GM19240 (cell line): ENCODE measurements around the gene PRM1.

Experiments
- DNase-seq: peaks from one replicate; pipeline ENCODE4 v3.0.0; 2011; ENCODE audit warnings: low spot score; ENCODE audit not compliant: insufficient read length

PRM1 gene

DNA sequence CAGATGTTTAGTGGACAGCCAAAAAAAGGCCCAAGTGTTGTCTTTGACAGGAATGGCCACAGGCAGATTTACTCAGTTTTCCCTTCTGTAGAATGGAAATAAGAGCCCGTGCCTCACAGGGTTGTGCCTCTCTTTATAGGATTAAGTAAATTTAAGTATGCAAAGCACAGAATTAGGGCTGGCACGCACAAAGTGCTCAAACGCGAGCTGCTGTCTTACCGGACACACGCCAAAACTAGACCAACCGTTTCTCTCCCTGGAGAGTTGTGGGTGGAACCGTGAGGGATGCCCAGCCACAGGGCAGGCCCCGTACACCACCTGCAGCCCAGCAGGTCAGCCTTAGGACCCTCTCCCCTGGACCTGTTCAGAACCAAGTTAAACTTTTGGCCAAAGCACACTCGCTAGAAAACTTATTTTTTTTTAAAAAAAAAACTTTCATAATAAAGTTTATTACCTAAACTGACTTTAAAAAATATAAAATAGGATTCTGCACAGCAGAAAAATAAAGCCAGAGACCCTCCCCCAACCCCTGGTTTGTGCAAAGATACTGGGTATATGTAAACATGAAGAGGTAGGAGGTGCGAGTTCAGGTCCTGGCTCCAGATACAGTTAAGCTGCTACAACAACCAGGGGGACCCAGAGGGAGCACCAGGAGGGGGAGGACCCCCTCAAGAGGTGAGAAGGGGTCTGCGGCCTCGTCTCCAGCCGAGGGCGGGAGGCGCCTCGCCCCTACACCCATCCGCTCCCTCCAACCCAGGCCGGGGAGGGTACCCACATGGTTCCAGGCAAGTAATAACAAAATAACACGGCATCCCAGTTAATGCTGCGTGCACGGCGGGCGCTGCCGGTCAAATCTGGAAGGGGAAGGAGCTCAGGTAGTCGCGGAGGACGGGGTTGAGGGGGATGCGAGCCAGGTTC, 26.9 kb downstream of the PRM1 start:
- no peak for DNase-seq

DNA sequence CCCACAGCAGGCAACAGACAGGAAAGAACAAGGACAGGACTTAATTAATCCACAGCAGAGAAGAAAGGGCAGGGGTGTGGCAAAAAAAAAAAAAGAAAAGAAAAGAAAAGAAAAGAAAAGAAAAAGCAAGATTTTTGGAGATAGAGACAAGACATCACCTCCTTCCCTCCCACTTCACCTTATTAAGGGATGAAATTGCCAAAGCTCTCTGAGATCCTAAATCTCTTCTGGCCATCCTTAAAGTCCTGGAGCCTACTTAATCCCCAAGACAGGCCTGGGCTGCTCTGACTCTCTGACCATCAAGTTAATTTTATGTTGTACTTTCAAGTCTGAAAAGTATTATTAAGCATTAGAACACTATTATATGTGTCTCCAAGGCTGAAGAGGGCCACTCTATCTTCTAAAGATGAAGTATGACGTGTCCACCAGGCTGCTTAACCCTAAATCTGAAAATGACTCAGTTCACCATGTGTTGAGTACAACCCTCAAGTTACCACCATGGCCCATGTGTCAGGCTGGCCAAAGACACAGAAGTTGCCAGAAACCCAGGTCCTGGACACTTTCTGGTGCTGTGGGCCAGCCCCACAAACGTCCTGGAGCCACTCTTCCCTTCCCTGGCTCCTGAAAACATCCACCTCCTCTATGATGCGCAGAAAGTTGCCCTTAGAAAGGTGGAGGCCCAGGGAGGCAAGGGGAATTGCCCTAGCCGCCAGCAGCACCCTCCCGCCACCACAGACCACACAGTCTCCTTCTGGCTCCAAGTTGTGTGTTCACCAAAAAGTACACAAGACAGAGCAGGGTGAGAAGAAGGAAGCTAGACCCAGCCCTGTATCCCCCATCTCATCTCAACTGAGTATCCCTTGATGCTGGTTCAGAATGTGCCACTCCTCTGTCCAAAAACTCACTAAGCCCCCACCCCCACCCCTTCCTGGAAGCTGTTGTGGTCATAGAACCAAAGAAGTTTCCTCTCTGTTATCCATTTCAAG, 27.8 kb downstream of the PRM1 start:
- no peak for DNase-seq

DNA sequence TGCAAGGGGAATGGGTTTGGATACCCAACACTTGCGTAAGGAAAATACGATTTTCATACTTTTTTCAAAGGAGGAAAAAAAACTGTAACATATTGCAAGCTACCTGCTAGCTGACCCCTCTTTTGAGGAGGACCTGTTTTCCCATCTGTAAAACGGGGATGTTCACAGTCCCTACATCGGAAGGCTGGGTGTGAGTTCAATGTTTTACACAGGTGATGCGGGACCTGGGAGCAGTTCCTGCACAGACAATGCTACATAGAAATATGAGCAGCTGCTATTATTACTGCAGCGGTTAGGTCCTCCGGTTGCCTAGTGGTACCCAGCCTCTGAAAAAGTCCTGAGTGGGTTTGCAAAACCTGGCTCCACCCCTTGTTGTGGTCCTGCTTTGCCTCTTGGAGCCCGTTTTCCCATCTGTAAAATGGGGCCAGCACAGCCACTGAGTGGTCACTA, 28.6 kb downstream of the PRM1 start:
- DNase-seq, result no peak

DNA sequence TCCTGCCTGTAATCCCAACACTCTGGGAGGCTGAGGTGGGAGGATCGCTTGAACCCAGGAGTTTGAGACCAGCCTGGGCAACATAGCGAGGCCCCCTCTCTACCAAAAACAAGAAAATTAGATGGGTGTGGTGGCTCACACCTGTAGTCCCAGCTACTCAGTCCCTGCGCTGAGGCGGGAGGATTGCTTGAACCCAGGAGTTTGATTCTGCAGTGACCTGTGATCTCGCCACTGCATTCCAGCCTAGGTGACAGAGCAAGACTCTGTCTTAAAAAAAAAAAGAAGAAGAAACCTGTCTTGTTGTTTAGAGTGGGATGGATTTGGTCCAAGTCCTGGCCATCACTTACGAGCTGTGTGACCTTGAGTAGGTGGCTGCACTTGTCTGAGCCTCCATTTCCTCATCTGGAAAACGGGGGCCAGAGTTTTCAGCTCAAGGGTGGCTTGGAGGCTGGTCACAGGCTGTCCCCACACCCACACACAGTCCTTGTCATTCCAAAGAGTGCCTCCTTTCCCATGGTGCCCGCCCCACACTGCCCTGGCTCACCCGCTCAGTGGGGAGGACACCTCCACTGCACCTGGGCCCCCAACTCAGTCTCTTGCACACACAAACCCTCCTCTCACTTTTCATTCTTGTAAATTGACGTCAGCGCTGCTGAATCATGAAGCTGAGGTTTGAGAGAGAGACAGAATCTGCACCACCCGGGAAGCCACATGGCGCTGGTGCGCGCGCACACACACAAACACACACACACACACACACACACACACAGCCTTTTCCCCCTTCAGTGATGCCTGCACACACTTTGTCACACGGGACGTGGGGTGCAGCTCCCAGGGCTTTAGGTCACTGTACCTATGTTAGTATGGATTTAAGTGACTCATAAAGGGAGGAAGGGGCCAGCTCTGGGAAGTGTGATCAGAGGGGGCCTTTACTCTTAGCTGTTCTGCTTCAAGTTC, 29.3 kb downstream of the PRM1 start:
- DNase-seq, result no peak

DNA sequence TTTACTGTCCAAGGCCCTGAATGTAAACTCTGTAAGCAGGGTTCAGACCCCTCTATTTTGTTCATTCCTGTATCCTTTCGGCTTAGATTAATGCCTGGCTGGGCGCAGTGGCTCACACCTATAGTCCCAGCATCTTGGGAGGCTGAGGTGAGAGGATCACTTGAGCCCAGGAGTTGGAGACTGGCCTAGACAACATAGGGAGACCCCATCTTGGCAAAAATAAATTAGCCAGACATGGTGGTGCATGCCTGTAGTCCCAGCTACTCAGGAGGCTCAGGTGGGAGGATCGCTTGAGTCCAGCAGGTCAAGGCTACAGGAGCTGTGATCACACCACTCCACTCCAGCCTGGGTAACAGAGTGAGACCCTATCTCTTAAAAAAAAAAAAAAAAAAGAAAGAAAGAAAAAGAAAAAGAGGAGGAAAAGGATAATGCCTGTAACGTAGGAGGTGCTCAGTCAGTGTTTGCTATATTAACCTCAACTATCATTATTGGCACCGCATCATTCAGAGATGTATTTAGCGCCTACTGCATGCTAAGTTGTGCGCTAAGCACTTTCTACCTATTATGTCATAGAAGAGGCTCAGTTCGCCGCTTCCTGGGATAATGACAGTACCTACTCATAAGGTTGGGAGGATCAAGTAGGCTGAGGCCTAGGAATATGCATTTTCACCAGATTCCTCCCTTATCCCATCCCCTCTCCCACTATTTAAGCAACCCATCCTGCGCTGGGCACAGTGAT, 30.2 kb downstream of the PRM1 start:
- no peak for DNase-seq

DNA sequence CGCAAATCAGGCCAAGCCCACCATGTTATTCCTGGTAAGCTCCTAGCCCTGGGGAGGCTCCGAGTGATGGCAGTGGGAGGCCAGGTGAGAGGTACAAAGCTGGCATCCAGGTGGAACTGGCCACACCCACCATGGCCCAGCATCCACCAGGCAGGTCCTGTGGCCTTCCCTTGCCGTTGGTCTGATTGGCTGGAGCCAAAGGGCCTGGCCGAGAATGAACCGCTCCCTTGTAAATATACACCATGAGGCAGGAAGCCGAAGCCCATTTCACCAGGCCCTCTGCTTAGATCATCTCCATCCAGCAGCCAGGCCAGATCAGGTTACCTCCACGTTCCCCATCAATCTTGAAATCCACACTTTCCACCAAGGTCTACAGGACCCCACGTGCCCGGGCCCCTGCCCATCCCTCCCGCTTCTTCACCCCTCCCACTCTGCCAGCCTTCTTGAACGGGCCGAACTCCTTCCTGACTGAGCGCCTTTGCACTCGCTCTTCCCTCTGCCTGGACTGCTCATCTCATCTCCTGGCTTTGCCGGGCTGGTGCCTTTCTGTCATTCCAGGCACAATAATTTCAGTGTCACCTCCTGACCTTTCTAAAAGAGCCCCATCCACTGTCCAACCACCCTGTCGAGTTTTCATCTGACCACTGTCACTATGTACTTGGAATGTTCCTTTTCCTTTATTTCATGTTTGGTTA, 30.9 kb downstream of the PRM1 start:
- DNase-seq, result no peak

DNA sequence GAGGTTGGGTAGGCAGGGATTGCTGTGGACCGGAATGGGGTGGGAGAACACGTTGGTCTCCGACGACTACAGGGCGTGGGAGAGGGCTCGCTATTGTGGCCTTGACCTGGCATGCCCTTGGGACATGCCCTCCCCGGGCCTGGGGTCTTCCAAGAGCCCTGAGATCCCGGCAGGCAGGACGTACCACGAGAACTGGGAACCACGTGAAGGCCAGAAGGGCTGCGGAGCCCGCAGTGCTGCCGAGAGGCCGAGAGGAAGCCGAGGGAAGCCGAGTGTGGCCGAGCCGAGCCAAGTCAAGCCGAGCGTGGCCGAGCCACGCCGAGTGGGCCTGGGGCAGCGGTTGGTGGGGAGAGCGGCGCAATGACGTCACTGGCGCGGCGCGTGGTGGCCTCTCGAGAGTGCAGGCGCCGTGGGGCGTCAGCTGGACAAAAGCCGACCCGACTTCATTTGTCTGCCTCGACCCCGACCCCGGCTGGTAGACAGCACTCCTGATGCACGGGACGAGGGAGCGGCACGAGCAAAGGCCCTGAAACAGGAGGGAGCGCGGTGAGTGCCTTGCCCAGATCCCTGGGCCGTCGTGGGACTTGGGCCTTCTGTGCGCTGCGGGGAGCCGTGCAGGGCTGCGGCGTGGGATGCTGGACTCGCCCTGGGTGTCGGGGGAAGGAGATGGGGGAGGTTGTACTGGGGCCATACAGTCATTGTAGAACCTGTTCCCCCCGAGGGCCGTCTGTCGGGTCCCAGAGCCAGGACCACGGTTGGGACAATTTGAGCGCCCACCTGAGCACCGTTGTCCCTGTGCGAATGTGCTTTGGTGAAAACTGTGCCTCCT, 31.7 kb downstream of the PRM1 start:
- no peak for DNase-seq

DNA sequence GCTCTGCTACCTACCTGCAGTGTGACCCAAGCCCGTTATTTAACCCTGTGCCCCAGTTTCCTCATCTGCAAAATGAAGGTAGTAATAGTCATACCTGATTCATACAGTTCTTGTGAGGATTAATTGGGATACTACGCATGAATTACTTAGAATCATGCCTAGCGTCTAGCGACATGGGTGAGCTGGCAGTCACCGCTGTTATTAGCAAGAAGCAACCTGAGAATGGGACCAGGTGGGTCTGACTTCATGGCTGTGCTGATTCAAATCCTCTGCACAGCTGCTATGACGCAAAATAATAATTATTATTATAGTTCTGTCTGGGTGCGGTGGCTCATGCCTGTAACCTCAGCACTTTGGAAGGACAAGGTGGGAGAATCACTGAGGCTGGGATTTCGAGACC, 33.0 kb downstream of the PRM1 start:
- DNase-seq, result no peak

DNA sequence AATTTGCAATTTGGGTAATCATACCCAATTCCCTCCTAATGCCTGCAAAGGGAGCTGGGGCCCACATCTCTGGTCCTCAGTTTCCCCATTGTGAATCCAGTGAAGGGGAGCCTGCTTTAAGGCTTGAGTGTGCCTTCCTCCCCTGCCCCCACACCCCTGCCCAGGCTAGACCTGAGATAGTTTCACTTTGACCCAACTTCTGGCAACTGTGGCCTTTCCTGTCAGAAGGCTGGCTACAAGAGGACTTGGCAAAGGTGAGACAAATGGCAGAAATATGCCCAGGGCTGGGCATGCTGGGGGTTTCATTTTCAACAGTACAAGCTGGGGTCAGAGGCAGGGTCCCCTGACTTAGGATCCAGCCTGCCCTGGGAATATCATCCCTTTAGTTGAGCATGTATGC, 35.1 kb downstream of the PRM1 start:
- no peak for DNase-seq

DNA sequence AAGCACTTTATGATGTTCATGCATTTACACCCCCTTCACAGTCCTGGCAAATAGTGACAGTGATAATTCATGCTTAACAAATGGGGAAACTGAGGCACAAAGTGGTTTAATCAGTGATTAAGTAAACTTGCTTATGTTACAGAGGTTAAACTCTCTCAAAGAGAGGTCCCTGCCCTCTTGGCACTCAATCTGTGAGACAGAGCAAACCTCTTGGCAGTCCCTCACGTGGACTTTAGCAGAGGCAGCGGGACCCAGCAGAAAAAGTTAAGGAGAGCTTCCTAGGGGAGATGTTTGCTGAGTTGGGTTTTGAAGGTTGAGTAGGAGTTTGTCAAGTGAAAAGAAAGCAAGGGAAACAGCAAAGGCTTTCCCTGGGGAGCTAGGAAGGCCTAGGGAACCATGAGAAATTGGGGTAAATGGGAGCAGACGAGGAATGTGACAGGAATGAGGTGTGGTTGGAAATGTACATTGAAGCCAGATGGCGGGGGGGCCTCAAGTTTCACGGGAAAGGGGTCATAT, 35.9 kb downstream of the PRM1 start:
- DNase-seq, result no peak

DNA sequence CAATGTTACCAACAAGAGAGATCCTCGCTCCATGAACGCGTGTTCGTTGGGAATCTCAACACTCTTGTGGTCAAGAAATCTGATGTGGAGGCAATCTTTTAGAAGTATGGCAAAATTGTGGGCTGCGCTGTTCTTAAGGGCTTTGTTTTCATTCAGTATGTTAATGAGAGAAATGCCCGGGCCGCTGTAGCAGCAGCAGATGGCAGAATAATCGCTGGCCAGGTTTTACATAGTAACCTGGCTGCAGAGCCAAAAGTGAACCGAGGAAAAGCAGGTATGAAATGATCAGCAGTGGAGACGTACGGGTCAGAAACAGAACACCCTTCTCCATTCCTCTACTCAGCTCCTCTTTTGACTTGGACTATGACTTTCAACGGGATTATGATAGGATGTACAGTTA, 38.5 kb downstream of the PRM1 start:
- DNase-seq, result no peak

DNA sequence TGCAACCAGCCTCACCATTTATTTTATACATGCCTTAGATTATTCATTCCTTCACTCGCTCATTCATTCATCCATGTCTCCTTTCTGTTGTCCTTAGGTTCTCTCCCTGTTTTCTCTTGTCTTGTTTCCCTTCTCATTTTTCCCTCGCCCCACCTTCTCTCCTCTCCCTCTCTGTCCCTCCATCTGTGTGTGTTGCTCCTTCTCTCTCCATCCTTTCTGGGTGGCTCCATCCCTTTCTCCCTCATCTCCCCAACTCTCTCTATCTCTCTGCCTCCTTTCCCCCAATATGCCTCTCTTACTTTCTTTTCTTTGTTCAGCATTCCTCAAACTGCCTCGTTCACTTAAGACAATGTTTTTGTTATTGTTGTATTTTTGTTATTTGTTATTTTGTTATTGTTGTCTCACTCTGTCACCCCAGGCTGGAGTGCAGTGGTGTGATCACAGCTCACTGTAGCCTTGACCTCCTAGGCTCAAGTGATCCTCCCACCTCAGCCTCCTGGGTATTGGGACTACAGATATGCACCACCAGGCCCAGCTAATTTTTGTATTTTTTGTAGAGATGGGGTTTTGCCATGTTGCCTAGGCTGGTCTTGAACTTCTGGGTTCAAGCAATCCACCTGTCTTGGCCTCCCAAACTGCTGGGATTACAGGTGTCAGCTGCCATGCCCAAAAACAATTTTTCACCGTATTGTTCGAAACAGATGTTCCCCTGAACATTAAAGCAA, 39.5 kb downstream of the PRM1 start:
- no peak for DNase-seq

DNA sequence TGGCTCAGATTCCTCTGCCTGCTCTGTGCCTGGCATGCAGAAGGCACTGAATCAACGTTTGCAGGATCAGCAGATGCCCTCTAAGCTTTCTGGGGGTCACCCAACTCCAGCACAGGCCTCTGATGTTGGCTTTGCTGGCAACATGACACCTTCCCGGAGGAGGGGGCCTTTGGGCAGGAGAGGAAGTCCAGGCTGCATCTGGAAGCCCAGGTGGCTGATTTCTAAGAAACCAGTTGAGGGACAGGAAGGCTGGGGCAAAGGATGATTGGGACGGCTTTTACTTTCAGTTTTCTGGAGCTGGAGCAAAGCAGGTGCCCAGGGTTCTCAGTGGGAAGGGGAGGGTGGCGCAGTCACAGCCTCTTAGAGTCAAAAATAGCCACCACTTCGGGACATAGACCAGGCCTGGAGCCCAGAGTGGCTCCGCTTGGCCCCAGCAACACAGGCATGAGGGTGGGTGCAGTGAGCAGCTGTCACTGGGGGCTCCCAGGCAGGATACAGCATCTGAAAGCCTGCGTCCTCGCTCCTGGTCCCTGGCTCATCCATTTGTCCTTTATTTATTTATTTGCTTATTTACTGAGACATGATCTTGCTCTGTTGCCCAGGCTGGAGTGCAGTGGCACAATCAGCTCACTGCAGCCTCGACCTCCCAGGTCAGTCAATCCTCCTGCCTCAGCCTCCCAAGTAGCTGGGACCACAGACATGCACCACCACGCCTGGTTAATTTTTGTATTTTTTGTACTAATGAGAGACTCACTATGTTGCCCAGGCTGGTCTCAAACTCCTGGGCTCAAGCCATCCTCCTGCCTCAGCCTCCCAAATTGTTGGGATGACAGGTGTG, 40.3 kb downstream of the PRM1 start:
- DNase-seq, result no peak

DNA sequence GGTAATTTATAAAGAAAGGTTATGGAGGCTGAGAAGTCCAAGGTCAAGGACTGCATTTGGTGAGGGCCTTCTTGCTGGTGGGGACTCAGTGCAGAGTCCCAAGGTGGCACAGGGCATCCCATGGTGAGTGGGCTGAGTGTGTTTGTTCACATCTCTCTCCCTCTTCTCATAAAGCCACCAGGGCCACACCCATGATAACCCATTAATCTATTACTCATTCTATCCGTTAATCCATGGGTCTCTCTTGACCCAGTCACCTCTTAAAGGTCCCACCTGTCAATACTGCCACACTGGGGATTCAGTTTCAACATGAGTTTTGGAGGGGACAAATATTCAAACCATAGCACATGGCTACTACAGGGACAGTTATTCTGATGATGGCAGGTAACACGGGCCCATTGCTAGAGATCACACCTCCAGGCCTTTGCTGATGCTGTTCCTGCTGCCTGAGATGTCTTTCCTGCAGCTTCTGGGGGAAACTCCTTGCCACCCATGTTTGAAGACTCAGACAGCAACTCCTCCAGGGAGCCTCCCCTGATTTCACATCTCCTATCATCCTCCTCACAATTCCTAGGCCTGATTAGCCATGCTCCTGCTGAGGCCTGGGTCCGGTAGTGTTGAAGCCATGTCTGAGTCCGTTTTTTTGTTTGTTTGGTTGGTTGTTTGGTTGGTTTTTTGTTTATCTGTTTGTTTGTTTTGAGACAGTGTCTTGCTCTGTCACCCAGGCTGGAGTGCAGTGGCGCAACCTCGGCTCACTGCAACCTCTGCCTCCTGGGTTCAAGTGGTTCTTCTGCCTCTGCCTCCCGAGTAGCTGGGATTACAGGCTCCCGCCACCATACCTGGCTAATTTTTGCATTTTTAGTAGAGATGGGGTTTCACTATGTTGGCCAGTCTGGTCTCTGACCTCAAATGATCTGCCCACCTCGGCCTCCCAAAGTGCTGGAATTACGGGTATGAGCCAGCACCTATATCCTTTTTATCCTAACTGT, 41.2 kb downstream of the PRM1 start:
- no peak for DNase-seq

DNA sequence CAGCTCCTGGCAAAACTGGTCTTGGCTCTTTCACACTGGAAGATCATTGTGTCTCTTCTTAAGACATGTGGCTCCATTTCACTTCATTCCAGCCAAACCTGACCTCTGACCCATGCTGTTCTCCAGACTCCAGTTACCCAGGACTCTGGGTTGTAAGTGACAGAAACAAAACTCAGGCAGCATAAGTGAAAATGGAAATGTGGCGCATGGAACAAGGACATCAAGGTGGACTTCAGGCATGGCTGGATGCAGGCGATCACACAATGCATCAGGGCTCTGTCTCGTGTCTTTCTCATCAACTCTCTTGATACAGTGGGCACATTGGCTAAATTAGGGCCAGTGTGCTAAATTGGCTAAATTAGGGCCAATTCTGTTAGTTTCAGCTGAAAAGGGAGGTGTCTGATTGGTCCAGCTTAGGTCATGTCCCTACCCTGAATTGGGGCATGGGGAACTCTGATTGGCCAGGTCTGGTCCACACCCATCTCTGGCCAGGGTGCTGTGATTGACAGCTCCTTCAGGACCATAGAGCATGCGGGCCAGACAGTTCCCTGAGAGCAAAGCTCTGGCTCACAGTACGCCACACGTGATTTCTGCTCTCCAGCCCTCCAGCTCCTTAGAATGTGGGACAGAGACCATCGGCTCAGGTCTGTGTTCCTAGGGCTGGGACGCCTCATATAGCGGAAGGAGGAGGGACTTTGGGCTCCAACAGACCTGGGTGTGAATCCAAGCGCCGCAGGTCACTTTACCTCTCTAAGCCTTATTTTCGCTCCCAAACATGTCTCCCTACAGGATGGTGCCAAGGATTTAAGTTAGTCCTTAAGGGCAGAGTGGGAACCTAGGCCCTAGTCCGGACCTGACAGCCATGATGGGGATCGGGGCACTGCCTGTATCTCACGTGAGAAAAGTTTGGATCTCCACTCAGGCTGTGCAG, 42.6 kb downstream of the PRM1 start:
- no peak for DNase-seq
